Lung (tissue), 12 donors: ENCODE data around the gene CDK9. TPM values are rescaled to one million over a fixed set of nuclear protein-coding genes. Genes with fewer than 3 reads are reported as not detected.

Experiments
- ATAC-seq: fragments of 200-7000 bp; cut with Tn5 transposase; one replicate; pipeline ENCODE4 v1.9.1; 2020; ENCODE audit warnings: moderate number of reproducible peaks; ENCODE audit not compliant: insufficient read depth, low FRiP score
- DNase-seq, 3 donors: peaks; one replicate each; pipeline ENCODE4 v3.0.0-alpha.2; 2013 to 2017
- H3K27ac ChIP-seq, 2 donors: one replicate each; pipeline ENCODE4 v1.5.1; 2013; ENCODE audit warnings: mild to moderate bottlenecking in 2 of 2, moderate library complexity in 2 of 2, control low read depth in 1 of 2, inconsistent platforms in 1 of 2, low read depth in 1 of 2, low read length in 1 of 2
- H3K27me3 ChIP-seq, 3 donors: one replicate each; pipeline ENCODE4 v1.5.1; 2013; ENCODE audit warnings: low read length in 2 of 3; ENCODE audit not compliant: control insufficient read depth in 3 of 3, insufficient read depth in 3 of 3
- H3K36me3 ChIP-seq, 4 donors: one replicate each; pipeline ENCODE4 v1.5.1; 2013; ENCODE audit warnings: low read length in 4 of 4, mild to moderate bottlenecking in 1 of 4, moderate library complexity in 1 of 4; ENCODE audit not compliant: control insufficient read depth in 4 of 4, insufficient read depth in 4 of 4
- H3K4me1 ChIP-seq, 5 donors: one replicate each; pipeline ENCODE4 v1.5.1; 2013; ENCODE audit warnings: low read length in 5 of 5, mild to moderate bottlenecking in 2 of 5, moderate library complexity in 1 of 5; ENCODE audit not compliant: control insufficient read depth in 5 of 5, insufficient read depth in 5 of 5
- H3K4me3 ChIP-seq: one replicate; pipeline ENCODE4 v1.5.1; 2013; ENCODE audit warnings: mild to moderate bottlenecking, control low read depth, moderate library complexity
- H3K9ac ChIP-seq, 2 donors: one replicate each; pipeline ENCODE4 v1.5.1; 2013; ENCODE audit warnings: low read length in 2 of 2, control low read depth in 1 of 2; ENCODE audit not compliant: insufficient read depth in 1 of 2
- H3K9me3 ChIP-seq, 4 donors: one replicate each; pipeline ENCODE4 v1.5.1; 2013; ENCODE audit warnings: low read length in 3 of 4, mild to moderate bottlenecking in 1 of 4, moderate library complexity in 1 of 4; ENCODE audit not compliant: control insufficient read depth in 4 of 4, insufficient read depth in 3 of 4
- CTCF ChIP-seq: IDR thresholded peaks from 2 replicates; pipeline ENCODE4 v1.5.1; 2012; ENCODE audit warnings: mild to moderate bottlenecking; ENCODE audit errors: control extremely low read depth, extremely low read depth
- WGBS, 2 donors: extraction: QIAGEN DNeasy Blood & Tissue Kit; methylation state at CpG; one replicate each; pipeline ENCODE4 v1.1.7; 2013; 5-methylcytosine and 5-hydroxymethylcytosine counted together
- polyA plus RNA-seq, 2 donors: library from polyadenylated mRNA; stranded (reverse); fragments of 200-250 nt; gene quantifications; one replicate each; pipeline ENCODE4 v1.2.1, GENCODE V29; 2013
- total RNA-seq, 2 donors: library from RNA; depleted of rRNA in 1 of 2; stranded (reverse); fragments of >200 nt in 1 of 2; gene quantifications; one replicate each; pipeline ENCODE4 v1.2.1, GENCODE V29; 2014 to 2021
- donor health status: control.
- donor health status: control.
- donor health status: Bipolar disorder and iron deficiency.
- donor health status: healthy.
- donor health status: DM: yes; HTN: yes; CAD: no.

The CDK9 gene
- total and polyA plus RNA-seq, 4 donors = 53.9 to 97.9 (median 55.4) TPM

- H3K9ac ChIP-seq = no peak overlapping the region
- ATAC-seq (no peak), DNase-seq (no peak)
- H3K4me3 ChIP-seq = no peak overlapping the region
- WGBS, 2 donors = 78 to 90% methylated on average over 15 of the region's 15 CpGs
- TF ChIP-seq CTCF = no peak
- H3K27me3 ChIP-seq = peaks cover 0 to 3% (median 0%) of the 10 kb centered on the region in 3 donors
- H3K27ac ChIP-seq = no peak overlapping the region
- H3K36me3 ChIP-seq = peaks cover 0 to 40% (median 0%) of the 10 kb centered on the region in 4 donors
- peaks cover 0 to 3% (median 0%) of the 10 kb centered on the region in 4 donors for H3K9me3 ChIP-seq
- peaks cover 0 to 5% (median 0%) of the 10 kb centered on the region in 5 donors for H3K4me1 ChIP-seq
These were observed 38.8 kb upstream of the CDK9 start for GRCh38 chr9:127746959-127747569.

- Histone ChIP-seq H3K4me1 (peaks cover 0 to 5% (median 0%) of the 10 kb centered on the region in 5 donors), H3K27ac (no peak overlapping the region), H3K4me3 (no peak overlapping the region), H3K9ac (no peak overlapping the region), H3K36me3 (peaks cover 0 to 39% (median 0%) of the 10 kb centered on the region in 4 donors), H3K27me3 (peaks cover 0 to 3% (median 2%) of the 10 kb centered on the region in 3 donors), H3K9me3 (peaks cover 0 to 3% (median 0%) of the 10 kb centered on the region in 4 donors)
- ATAC-seq (no peak), DNase-seq (no peak)
- no peak for TF ChIP-seq CTCF
- WGBS, 2 donors = 82 to 88% methylated on average over 26 of the region's 26 CpGs
These were observed 36.6 kb upstream of the CDK9 start for GRCh38 chr9:127749090-127749787.

- no peak overlapping the region for H3K9ac ChIP-seq
- no peak for TF ChIP-seq CTCF
- no peak overlapping the region for H3K4me3 ChIP-seq
- H3K36me3 ChIP-seq = peaks cover 0 to 35% (median 0%) of the 10 kb centered on the region in 4 donors
- 53 to 83% methylated on average over 10 of the region's 10 CpGs for WGBS, 2 donors
- H3K27ac ChIP-seq = no peak overlapping the region
- ATAC-seq (peak; percentile 50), DNase-seq (peak; percentile 43 to 45 (median 43))
- H3K4me1 ChIP-seq = peaks cover 0 to 8% (median 2%) of the 10 kb centered on the region in 5 donors
- H3K9me3 ChIP-seq = peaks cover 0 to 3% (median 0%) of the 10 kb centered on the region in 4 donors
- H3K27me3 ChIP-seq = peaks cover 0 to 13% (median 8%) of the 10 kb centered on the region in 3 donors
These were observed 34.4 kb upstream of the CDK9 start for GRCh38 chr9:127751269-127752054.
